Hepatocyte (in vitro differentiated cells): ENCODE measurements around the gene PLIN4.

Source experiments
- CTCF ChIP-seq: fragments of 200-600 bp; sonication (generic); IDR thresholded peaks from 2 replicates; pipeline ENCODE4 v1.5.1; 2016; ENCODE audit warnings: antibody characterized with exemption, mild to moderate bottlenecking; ENCODE audit not compliant: poor library complexity
- EZH2 ChIP-seq: fragments of 200-600 bp; sonication (generic); IDR thresholded peaks from 2 replicates; pipeline ENCODE4 v1.6.1; 2016; ENCODE audit warnings: antibody characterized with exemption, mild to moderate bottlenecking, borderline replicate concordance

GRCh38 chr19:4487572-4487971 is 30.7 kb downstream of the PLIN4 start:
- TF ChIP-seq CTCF (no peak), EZH2 (no peak)
